Activated CD4-positive, alpha-beta T cell treated with anti-CD3 and anti-CD28 coated beads, Interleukin-2, amount 50 U/mL, for 48 hours (primary cell): Measurements from ENCODE around the gene CSTB.

Experiments used
- DNase-seq, 2 experiments: peaks; one replicate each; pipeline ENCODE4 v3.0.0-alpha.2; 2020

CSTB gene

GRCh38 chr21:43810505-43811261 lies 34.6 kb upstream of the CSTB start:
- peak; percentile 98 to 99 for DNase-seq

GRCh38 chr21:43809853-43810504 lies 33.9 kb upstream of the CSTB start:
- DNase-seq, result no peak

GRCh38 chr21:43809346-43809799 lies 33.3 kb upstream of the CSTB start:
- no peak for DNase-seq

GRCh38 chr21:43808832-43809251 lies 32.7 kb upstream of the CSTB start:
- no peak for DNase-seq

GRCh38 chr21:43808367-43808766 lies 32.3 kb upstream of the CSTB start:
- no peak for DNase-seq

- no peak for DNase-seq
Measured at GRCh38 chr21:43806017-43806710, 30.1 kb upstream of the CSTB start.

GRCh38 chr21:43805275-43805800 lies 29.2 kb upstream of the CSTB start:
- DNase-seq, result no peak

GRCh38 chr21:43803558-43804300 lies 27.6 kb upstream of the CSTB start:
- no peak for DNase-seq

- no peak for DNase-seq
Measured at GRCh38 chr21:43802713-43803313, 26.7 kb upstream of the CSTB start.

GRCh38 chr21:43801006-43801783 lies 25.1 kb upstream of the CSTB start:
- DNase-seq, result no peak

GRCh38 chr21:43800566-43800965 lies 24.5 kb upstream of the CSTB start:
- DNase-seq, result no peak

GRCh38 chr21:43800124-43800523 lies 24.0 kb upstream of the CSTB start:
- DNase-seq, result no peak

- no peak for DNase-seq
Measured at GRCh38 chr21:43799301-43799840, 23.3 kb upstream of the CSTB start.

- no peak for DNase-seq
Measured at GRCh38 chr21:43797925-43798715, 22.0 kb upstream of the CSTB start.

GRCh38 chr21:43797415-43797814 lies 21.3 kb upstream of the CSTB start:
- DNase-seq, result no peak

- DNase-seq, result no peak
Measured at GRCh38 chr21:43794857-43795256, 18.7 kb upstream of the CSTB start.

GRCh38 chr21:43794311-43794710 lies 18.2 kb upstream of the CSTB start:
- no peak for DNase-seq

GRCh38 chr21:43793243-43793642 lies 17.1 kb upstream of the CSTB start:
- no peak for DNase-seq

- no peak for DNase-seq
Measured at GRCh38 chr21:43792406-43792805, 16.3 kb upstream of the CSTB start.

- no peak for DNase-seq
Measured at GRCh38 chr21:43790010-43790524, 14.0 kb upstream of the CSTB start.
